OCI-LY7 (cell line): ENCODE results near the gene DTYMK. TPM values are rescaled to one million over a fixed set of nuclear protein-coding genes. Genes with fewer than 3 reads are reported as not detected.

Experiments used
- BruUV-seq: library from RNA; stranded (reverse); fragments of 400-500 nt; replicated peaks from 2 replicates; lab custom pipeline; 2021; lab: Mats Ljungman, UMichigan
- CTCF ChIA-PET: fragments of 300-600 bp; sonication (Branson Sonifier 250); formaldehyde crosslinking; loops from one replicate; lab custom pipeline; 2022; ENCODE audit warnings: antibody characterized with exemption; ENCODE audit not compliant: unreplicated experiment; lab: Charles Lee
- POLR2A ChIA-PET: fragments of 300-600 bp; sonication (Branson Sonifier 250); formaldehyde crosslinking; loops from one replicate; lab custom pipeline; 2022; ENCODE audit warnings: antibody characterized with exemption; lab: Charles Lee
- DNase-seq: peaks from one replicate; pipeline ENCODE4 v3.0.0-alpha.2; 2015; ENCODE audit warnings: low spot score
- H2AFZ ChIP-seq: fragments of 200-600 bp; sonication (generic), shearing (Covaris generic); 2 replicates; pipeline ENCODE4 v1.6.1; 2014; ENCODE audit warnings: mild to moderate bottlenecking, antibody characterized with exemption, low read length, moderate library complexity
- H3K27ac ChIP-seq: fragments of 200-600 bp; sonication (generic); 2 replicates; pipeline ENCODE4 v1.5.1; 2014; ENCODE audit warnings: mixed run types, low read depth, mild to moderate bottlenecking, moderate library complexity, low read length, inconsistent platforms; ENCODE audit not compliant: poor library complexity, severe bottlenecking
- H3K36me3 ChIP-seq: fragments of 200-600 bp; sonication (generic); 2 replicates; pipeline ENCODE4 v1.6.1; 2014; ENCODE audit warnings: mild to moderate bottlenecking, antibody characterized with exemption, low read length, moderate library complexity, mixed read lengths; ENCODE audit not compliant: insufficient read depth
- H3K4me1 ChIP-seq: fragments of 200-600 bp; sonication (generic); 2 replicates; pipeline ENCODE4 v1.5.1; 2014; ENCODE audit warnings: mild to moderate bottlenecking, low read length; ENCODE audit not compliant: insufficient read depth, poor library complexity, severe bottlenecking
- H3K4me2 ChIP-seq: fragments of 200-600 bp; sonication (generic); 2 replicates; pipeline ENCODE4 v1.6.1; 2014; ENCODE audit warnings: mild to moderate bottlenecking, low read length
- H3K4me3 ChIP-seq: fragments of 200-600 bp; sonication (generic); 2 replicates; pipeline ENCODE4 v1.5.1; 2014; ENCODE audit warnings: mild to moderate bottlenecking, low read depth, low read length; ENCODE audit not compliant: poor library complexity, severe bottlenecking
- H3K79me2 ChIP-seq: fragments of 200-600 bp; sonication (generic); 2 replicates; pipeline ENCODE4 v1.6.1; 2016; ENCODE audit warnings: low read depth, mild to moderate bottlenecking, low read length, moderate library complexity, mixed read lengths; ENCODE audit not compliant: insufficient read depth
- H3K9me2 ChIP-seq: fragments of 200-600 bp; sonication (generic); 2 replicates; pipeline ENCODE4 v1.6.1; 2016; ENCODE audit warnings: mild to moderate bottlenecking, low read length, mixed read lengths; ENCODE audit not compliant: insufficient read depth
- H3K9me3 ChIP-seq: fragments of 200-600 bp; sonication (generic); 2 replicates; pipeline ENCODE4 v1.6.1; 2014; ENCODE audit warnings: mild to moderate bottlenecking, mixed run types, low read length, mixed read lengths
- H4K20me1 ChIP-seq: fragments of 200-600 bp; sonication (generic); 2 replicates; pipeline ENCODE4 v1.6.1; 2014; ENCODE audit warnings: mild to moderate bottlenecking, antibody characterized with exemption, low read length, moderate library complexity, mixed read lengths; ENCODE audit not compliant: insufficient read depth
- EZH2phosphoT487 ChIP-seq: fragments of 200-600 bp; sonication (generic); IDR thresholded peaks from 2 replicates; pipeline ENCODE4 v1.6.1; 2018; ENCODE audit warnings: low read depth, borderline replicate concordance, mild to moderate bottlenecking, mixed run types, antibody characterized with exemption, low read length, moderate library complexity, mixed read lengths
- intact Hi-C: fragments of 100-400 bp; cut with micrococcal nuclease; formaldehyde crosslinking; loops from one replicate; pipeline ENCODE4 v1.10.0; 2022; ENCODE audit not compliant: unreplicated experiment
- total RNA-seq, 2 experiments: library from RNA; depleted of rRNA in 1 of 2; stranded (reverse); fragments of >200 nt in 1 of 2; shearing (Covaris generic) in 1 of 2; gene quantifications; 2 replicates each; pipeline ENCODE4 v1.2.3, GENCODE V29; 2014 to 2022
- TF ChIP-seq, protein P1 (sequence below): fragments of 200-600 bp; sonication (generic); conservative IDR thresholded peaks from 2 replicates; pipeline ENCODE4 v1.5.1; 2014; ENCODE audit warnings: mild to moderate bottlenecking, antibody characterized with exemption, low read length, moderate library complexity, mixed read lengths

Gene DTYMK
- total RNA-seq, 2 experiments from 2014 or later = 118 to 129 TPM

DNA sequence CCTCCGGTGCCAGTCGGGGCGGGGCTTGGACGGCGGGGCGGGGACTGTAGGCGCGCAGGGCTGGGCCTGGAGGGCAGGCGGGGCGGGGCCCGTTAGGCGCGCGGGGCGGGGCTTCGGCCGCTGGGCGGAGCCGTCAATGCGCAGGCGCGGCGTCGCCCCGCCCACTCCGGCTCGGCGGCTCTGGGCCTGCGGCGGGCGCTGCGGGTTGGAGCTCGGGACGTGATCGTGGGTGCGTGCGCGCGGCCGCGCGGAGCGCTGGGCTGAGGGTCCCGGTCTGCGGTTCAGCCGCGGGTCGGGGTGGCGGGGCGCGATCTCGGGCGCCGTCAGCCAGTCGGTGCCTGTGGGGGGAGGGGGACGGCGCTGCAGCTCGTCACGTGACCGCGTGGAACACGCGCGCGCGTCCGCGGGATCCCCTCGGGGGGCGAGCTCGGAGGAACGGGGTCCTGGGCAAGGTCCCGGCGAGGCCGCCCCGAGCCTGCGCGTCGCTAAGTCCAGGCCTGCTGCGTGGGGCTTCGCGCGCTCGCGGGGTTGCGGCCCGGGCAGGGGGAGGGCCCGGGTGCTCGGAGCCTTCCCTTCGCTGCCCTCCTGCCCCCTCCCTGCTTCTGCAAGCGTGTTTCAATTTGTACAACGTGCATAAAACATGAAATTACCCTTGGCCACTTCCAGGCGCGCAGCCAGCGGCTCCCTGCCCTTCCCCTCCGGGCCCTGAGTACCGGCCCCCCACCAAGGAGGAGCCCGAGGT is 48.0 kb upstream of the DTYMK start, which contains the start of gene D2HGDH:
D2HGDH (plus strand) TSS at position 164 of the 742 bp plus-strand sequence. CDS start 595 bp downstream, outside the sequence.
- no peaks in the 10 kb centered on the region for H3K79me2 ChIP-seq
- H3K4me3 ChIP-seq = peak within 1 kb of the TSS; percentile 81
- peak within 1 kb of the TSS; percentile 84 for H3K4me2 ChIP-seq
- intact Hi-C loops = loop anchor here (1.0 to 2.0 kb wide), 3 partner anchors 32 to 69 kb away; partner anchors contain the start of genes DTYMK and ING5
- H4K20me1 ChIP-seq = no peaks in the 10 kb centered on the region
- TSS peak; percentile 55 for BruUV-seq
- DNase-seq = peak; percentile 90
- H3K9me2 ChIP-seq = no peaks in the 10 kb centered on the region
- TF ChIP-seq, protein P1, sequence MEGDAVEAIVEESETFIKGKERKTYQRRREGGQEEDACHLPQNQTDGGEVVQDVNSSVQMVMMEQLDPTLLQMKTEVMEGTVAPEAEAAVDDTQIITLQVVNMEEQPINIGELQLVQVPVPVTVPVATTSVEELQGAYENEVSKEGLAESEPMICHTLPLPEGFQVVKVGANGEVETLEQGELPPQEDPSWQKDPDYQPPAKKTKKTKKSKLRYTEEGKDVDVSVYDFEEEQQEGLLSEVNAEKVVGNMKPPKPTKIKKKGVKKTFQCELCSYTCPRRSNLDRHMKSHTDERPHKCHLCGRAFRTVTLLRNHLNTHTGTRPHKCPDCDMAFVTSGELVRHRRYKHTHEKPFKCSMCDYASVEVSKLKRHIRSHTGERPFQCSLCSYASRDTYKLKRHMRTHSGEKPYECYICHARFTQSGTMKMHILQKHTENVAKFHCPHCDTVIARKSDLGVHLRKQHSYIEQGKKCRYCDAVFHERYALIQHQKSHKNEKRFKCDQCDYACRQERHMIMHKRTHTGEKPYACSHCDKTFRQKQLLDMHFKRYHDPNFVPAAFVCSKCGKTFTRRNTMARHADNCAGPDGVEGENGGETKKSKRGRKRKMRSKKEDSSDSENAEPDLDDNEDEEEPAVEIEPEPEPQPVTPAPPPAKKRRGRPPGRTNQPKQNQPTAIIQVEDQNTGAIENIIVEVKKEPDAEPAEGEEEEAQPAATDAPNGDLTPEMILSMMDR = no peak
- no peak for TF ChIP-seq EZH2phosphoT487
- peak within 1 kb of the TSS; percentile 48 for H3K27ac ChIP-seq
- CTCF ChIA-PET = interaction anchor here (1.4 kb wide), 1 partner anchor 32 kb away, joined by 3 read pairs; no protein-coding TSS in a partner anchor
- no peaks in the 10 kb centered on the region for H3K9me3 ChIP-seq
- peaks cover 22% of the 10 kb centered on the region for H3K4me1 ChIP-seq
- H2AFZ ChIP-seq = peak within 1 kb of the TSS; percentile 78
- no peaks in the 10 kb centered on the region; the same call in 1 of the 2 replicates for H3K36me3 ChIP-seq
- POLR2A ChIA-PET = interaction anchor here (0.9 to 2.7 kb wide), 4 partner anchors 22 to 48 kb away, joined by 3 to 7 read pairs (median 4); partner anchors contain the start of genes DTYMK and ING5

DNA sequence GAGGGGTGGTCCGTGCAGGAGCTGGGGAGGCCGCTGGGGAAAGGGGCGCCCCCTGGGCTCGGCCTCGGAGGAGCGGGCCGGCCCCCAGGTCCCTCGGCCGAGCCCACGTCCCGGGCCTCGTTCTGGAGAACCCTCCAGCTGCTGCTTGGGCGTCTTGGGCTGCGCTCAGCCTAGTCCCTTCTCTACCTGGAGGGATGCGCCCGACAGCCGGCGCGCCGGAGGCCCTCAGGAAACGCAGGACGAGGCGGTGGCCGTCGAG is 47.5 kb upstream of the DTYMK start:
- no peaks in the 10 kb centered on the region for H3K79me2 ChIP-seq
- no peaks in the 10 kb centered on the region for H3K9me3 ChIP-seq
- DNase-seq = no peak
- no peaks in the 10 kb centered on the region for H4K20me1 ChIP-seq
- intact Hi-C loops = loop anchor here (1.0 to 2.0 kb wide), 3 partner anchors 32 to 69 kb away; partner anchors contain the start of genes DTYMK and ING5
- peaks cover 22% of the 10 kb centered on the region for H3K4me1 ChIP-seq
- no peaks in the 10 kb centered on the region; the same call in 1 of the 2 replicates for H3K36me3 ChIP-seq
- H3K4me2 ChIP-seq = peak overlapping the region; percentile 84
- CTCF ChIA-PET = interaction anchor here (1.4 kb wide), 1 partner anchor 31 kb away, joined by 3 read pairs; no protein-coding TSS in a partner anchor
- POLR2A ChIA-PET = interaction anchor here (0.6 to 2.7 kb wide), 5 partner anchors 21 to 76 kb away, joined by 3 to 7 read pairs (median 5); partner anchors contain the start of genes DTYMK and ING5
- no peaks in the 10 kb centered on the region for H3K9me2 ChIP-seq
- H3K4me3 ChIP-seq = peak overlapping the region; percentile 81
- H3K27ac ChIP-seq = no peak overlapping the region
- peak overlapping the region; percentile 78; the same call in 1 of the 2 replicates for H2AFZ ChIP-seq
- TF ChIP-seq, protein P1 = peak; percentile 45; the same call in 1 of the 2 replicates
- no peak for TF ChIP-seq EZH2phosphoT487
- no TSS peak for BruUV-seq
